B cell (primary cell): ENCODE results near the gene NSD1. TPM values are rescaled to one million over a fixed set of nuclear protein-coding genes. Genes with fewer than 3 reads are reported as not detected.

Source experiments
- ATAC-seq: fragments of 200-7000 bp; cut with Tn5 transposase; one replicate; pipeline ENCODE4 v1.10.0; 2021; ENCODE audit warnings: low read depth, mild to moderate bottlenecking, moderate number of reproducible peaks, moderate library complexity
- CTCF ChIA-PET: fragments of 350-600 bp; sonication (Branson Sonifier 250); formaldehyde crosslinking; loops from one replicate; lab custom pipeline; 2021; ENCODE audit warnings: antibody characterized with exemption, inconsistent platforms; lab: Charles Lee
- POLR2A ChIA-PET: fragments of 350-600 bp; sonication (Branson Sonifier 250); formaldehyde crosslinking; loops from one replicate; lab custom pipeline; 2021; ENCODE audit warnings: antibody characterized with exemption; lab: Charles Lee
- DNase-seq: peaks from one replicate; pipeline ENCODE4 v3.0.0; 2013
- H2AFZ ChIP-seq: 2 replicates; pipeline ENCODE4 v1.6.1; 2012; ENCODE audit warnings: mild to moderate bottlenecking, low read depth, low read length; ENCODE audit not compliant: insufficient read depth, poor library complexity, severe bottlenecking
- H3K27ac ChIP-seq, 2 donors: 1 replicate in 1 of 2; 2 replicates in 1 of 2; pipeline ENCODE4 v1.5.1; 2012 to 2013; ENCODE audit warnings: low read length in 2 of 2, mild to moderate bottlenecking in 2 of 2, moderate library complexity in 1 of 2
- H3K27me3 ChIP-seq, 4 experiments: fragments of 200-600 bp in 1 of 4; sonication (generic) in 1 of 4; replicated peaks in 1 of 4; 1 replicate in 2 of 4; 2 replicates in 2 of 4; pipeline versions ENCODE4 v1.6.1 to v1.7.0; 2013 to 2016; ENCODE audit warnings: low read length in 3 of 4, mild to moderate bottlenecking in 2 of 4, mixed read lengths in 1 of 4, moderate library complexity in 1 of 4; ENCODE audit not compliant: insufficient read depth in 4 of 4, control insufficient read depth in 3 of 4; ENCODE audit errors: control extremely low read depth in 1 of 4
- H3K36me3 ChIP-seq, 2 experiments: replicated peaks in 1 of 2; 1 replicate in 1 of 2; 2 replicates in 1 of 2; pipeline versions ENCODE4 v1.6.1 to v1.7.1; 2013; ENCODE audit warnings: low read length in 1 of 2; ENCODE audit not compliant: insufficient read depth in 2 of 2, control insufficient read depth in 1 of 2; ENCODE audit errors: control extremely low read depth in 1 of 2, extremely low read depth in 1 of 2
- H3K4me1 ChIP-seq, 2 donors: fragments of 200-600 bp in 1 of 2; sonication (generic) in 1 of 2; 1 replicate in 1 of 2; 2 replicates in 1 of 2; pipeline versions ENCODE4 v1.5.1 to v1.6.1; 2013 to 2017; ENCODE audit warnings: low read length in 2 of 2; ENCODE audit not compliant: control insufficient read depth in 2 of 2, insufficient read depth in 2 of 2
- H3K4me2 ChIP-seq: replicated peaks from 2 replicates; pipeline ENCODE3; 2012; ENCODE audit warnings: mild to moderate bottlenecking, low read depth, low read length; ENCODE audit not compliant: poor library complexity, severe bottlenecking
- H3K4me3 ChIP-seq, 5 experiments: fragments of 200-600 bp in 1 of 5; sonication (generic) in 1 of 5; 1 replicate in 3 of 5; 2 replicates in 2 of 5; pipeline versions ENCODE4 v1.5.1 to v1.7.0; 2011 to 2016; ENCODE audit warnings: low read length in 4 of 5, mild to moderate bottlenecking in 4 of 5, low read depth in 2 of 5, control low read depth in 1 of 5, moderate library complexity in 1 of 5; ENCODE audit not compliant: insufficient read depth in 1 of 5; ENCODE audit errors: control extremely low read depth in 1 of 5, extremely low read depth in 1 of 5
- H3K79me2 ChIP-seq: fragments of 200-600 bp; sonication (generic); one replicate; pipeline ENCODE4 v1.6.0; 2016; ENCODE audit warnings: low read length; ENCODE audit not compliant: control insufficient read depth, insufficient read depth
- H3K9ac ChIP-seq: fragments of 200-600 bp; sonication (generic); 2 replicates; pipeline ENCODE4 v1.6.1; 2017; ENCODE audit warnings: mild to moderate bottlenecking, low read length, moderate library complexity
- H3K9me3 ChIP-seq, 3 donors: one replicate each; pipeline versions ENCODE4 v1.6.1 to v1.7.1; 2013; ENCODE audit warnings: low read length in 2 of 3; ENCODE audit not compliant: control insufficient read depth in 2 of 3, insufficient read depth in 1 of 3; ENCODE audit errors: control extremely low read depth in 1 of 3
- H4K20me1 ChIP-seq: 2 replicates; pipeline ENCODE4 v1.6.0; 2012; ENCODE audit warnings: mild to moderate bottlenecking, low read length; ENCODE audit not compliant: insufficient read depth, control insufficient read depth, poor library complexity, severe bottlenecking
- H3K27ac Mint-ChIP-seq: one replicate; pipeline ENCODE4 v1.8.0; 2021; ENCODE audit warnings: mixed read lengths
- H3K27me3 Mint-ChIP-seq: one replicate; pipeline ENCODE4 v1.8.0; 2021; ENCODE audit warnings: mixed read lengths
- H3K4me1 Mint-ChIP-seq: one replicate; pipeline ENCODE4 v1.8.0; 2021; ENCODE audit warnings: mixed read lengths
- H3K4me3 Mint-ChIP-seq: one replicate; pipeline ENCODE4 v1.8.0; 2021; ENCODE audit warnings: mixed read lengths
- H3K9me3 Mint-ChIP-seq: one replicate; pipeline ENCODE4 v1.8.0; 2022; ENCODE audit warnings: mixed read lengths; ENCODE audit not compliant: insufficient read depth
- EZH2 ChIP-seq: IDR thresholded peaks from 2 replicates; pipeline ENCODE4 v1.6.1; 2012; ENCODE audit warnings: borderline replicate concordance, low read depth, mild to moderate bottlenecking, moderate library complexity, low read length; ENCODE audit not compliant: insufficient read depth, poor library complexity, severe bottlenecking
- WGBS: methylation state at CpG from one replicate; pipeline ENCODE4 v1.1.5; 2013; ENCODE audit warnings: missing lambda C conversion rate; ENCODE audit not compliant: insufficient coverage; 5-methylcytosine and 5-hydroxymethylcytosine counted together
- intact Hi-C: fragments of 100-400 bp; cut with micrococcal nuclease; formaldehyde crosslinking; loops from one replicate; pipeline ENCODE4 v1.10.0; 2022
- polyA plus RNA-seq: library from polyadenylated mRNA; depleted of rRNA; stranded (reverse); fragments of >200 nt; gene quantifications from 2 replicates; pipeline ENCODE4 v1.2.3, GENCODE V29; 2012
- total RNA-seq, 2 donors: library from RNA; stranded (reverse); fragments of 120-200 nt in 1 of 2; gene quantifications; 1 replicate in 1 of 2; 2 replicates in 1 of 2; pipeline versions ENCODE4 v1.2.3 to v1.2.4, GENCODE V29; 2013 to 2022
- TF ChIP-seq, protein P1 (sequence below): fragments of 200-600 bp; IDR thresholded peaks from one replicate; pipeline ENCODE4 v1.8.0; 2022; ENCODE audit warnings: antibody characterized with exemption, mild to moderate bottlenecking

The NSD1 gene
- total and polyA plus RNA-seq, 2 donors (not counting 1 experiment from before 2014, with no cell fraction given) = 10.8 to 145 TPM

DNA sequence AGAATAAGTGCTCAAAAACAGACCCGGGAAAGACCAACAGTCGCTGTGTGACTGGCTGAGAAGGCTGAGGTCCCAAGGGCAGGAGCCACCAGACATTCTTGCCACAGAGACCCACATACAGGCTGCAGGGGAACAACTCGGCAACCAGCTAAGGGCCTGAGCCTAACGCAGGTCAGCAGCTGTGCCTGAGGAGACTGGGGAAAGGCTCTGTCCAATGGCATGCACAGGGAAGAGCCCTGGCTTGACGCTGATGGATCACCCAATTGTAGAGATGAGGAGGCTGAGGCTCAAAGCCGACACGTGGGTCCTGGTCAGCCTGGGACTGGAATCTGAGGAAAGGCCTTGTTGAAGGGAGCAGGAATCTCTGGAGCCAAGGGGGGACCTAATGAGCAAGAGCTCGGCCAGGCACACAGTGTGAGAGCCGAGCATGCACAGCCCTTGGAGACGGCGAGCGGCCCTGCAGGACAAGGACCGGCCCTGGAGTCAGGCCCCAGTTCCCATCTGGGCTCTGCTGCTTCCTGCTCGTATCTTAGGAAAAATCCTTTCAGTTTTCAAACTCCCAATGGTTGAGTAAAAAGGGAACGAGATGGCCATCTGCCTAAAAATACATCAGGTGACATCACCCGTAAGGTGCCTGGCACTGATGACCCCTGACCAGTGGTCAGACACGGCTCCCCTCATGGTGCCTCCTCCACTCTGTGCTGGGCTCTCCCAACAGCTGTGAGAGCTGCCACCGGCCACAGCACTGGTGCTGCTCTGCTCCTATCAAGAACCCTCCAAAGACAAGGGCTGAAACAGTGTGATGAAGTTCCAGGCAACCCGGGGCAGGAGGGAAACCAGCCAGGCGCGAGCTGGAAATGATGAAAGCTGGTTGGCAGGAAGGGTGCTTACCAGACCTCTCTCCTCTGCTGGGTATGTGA, 201.5 kb downstream of the NSD1 start:
- Histone ChIP-seq H3K4me3 (no peak overlapping the region), H3K4me1 (peaks cover 16 to 25% of the 10 kb centered on the region in 2 donors), H3K4me2 (no peak overlapping the region), H4K20me1 (peaks cover 40% of the 10 kb centered on the region), H3K79me2 (peaks cover 35% of the 10 kb centered on the region), H3K9ac (no peak overlapping the region), H3K36me3 (peaks cover 0 to 88% of the 10 kb centered on the region in 2 experiments), H2AFZ (no peak overlapping the region), H3K9me3 (no peaks in the 10 kb centered on the region), H3K27ac (no peak overlapping the region), H3K27me3 (no peaks in the 10 kb centered on the region)
- ChIA-PET POLR2A (interaction anchor here (0.6 kb wide), 1 partner anchor 95 kb away, joined by 3 read pairs; no protein-coding TSS in a partner anchor), CTCF (interaction anchor here (1.5 kb wide), 2 partner anchors 17 to 222 kb away, joined by 4 to 5 read pairs; no protein-coding TSS in a partner anchor)
- intact Hi-C loops = no loop called here
- no peak for TF ChIP-seq EZH2
- TF ChIP-seq, protein P1, sequence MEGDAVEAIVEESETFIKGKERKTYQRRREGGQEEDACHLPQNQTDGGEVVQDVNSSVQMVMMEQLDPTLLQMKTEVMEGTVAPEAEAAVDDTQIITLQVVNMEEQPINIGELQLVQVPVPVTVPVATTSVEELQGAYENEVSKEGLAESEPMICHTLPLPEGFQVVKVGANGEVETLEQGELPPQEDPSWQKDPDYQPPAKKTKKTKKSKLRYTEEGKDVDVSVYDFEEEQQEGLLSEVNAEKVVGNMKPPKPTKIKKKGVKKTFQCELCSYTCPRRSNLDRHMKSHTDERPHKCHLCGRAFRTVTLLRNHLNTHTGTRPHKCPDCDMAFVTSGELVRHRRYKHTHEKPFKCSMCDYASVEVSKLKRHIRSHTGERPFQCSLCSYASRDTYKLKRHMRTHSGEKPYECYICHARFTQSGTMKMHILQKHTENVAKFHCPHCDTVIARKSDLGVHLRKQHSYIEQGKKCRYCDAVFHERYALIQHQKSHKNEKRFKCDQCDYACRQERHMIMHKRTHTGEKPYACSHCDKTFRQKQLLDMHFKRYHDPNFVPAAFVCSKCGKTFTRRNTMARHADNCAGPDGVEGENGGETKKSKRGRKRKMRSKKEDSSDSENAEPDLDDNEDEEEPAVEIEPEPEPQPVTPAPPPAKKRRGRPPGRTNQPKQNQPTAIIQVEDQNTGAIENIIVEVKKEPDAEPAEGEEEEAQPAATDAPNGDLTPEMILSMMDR = no peak
- no peak overlapping the region for H3K27ac Mint-ChIP-seq
- H3K4me1 Mint-ChIP-seq = peaks cover 28% of the 10 kb centered on the region
- no peak for ATAC-seq
- no peaks in the 10 kb centered on the region for H3K9me3 Mint-ChIP-seq
- WGBS = 96% methylated on average over 21 of the region's 21 CpGs
- DNase-seq = no peak
- no peak overlapping the region for H3K4me3 Mint-ChIP-seq
- H3K27me3 Mint-ChIP-seq = no peaks in the 10 kb centered on the region

- H3K27me3 ChIP-seq = no peaks in the 10 kb centered on the region
- DNase-seq (no peak), ATAC-seq (no peak)
- no peak for TF ChIP-seq EZH2
- TF ChIP-seq, protein P1 = no peak
- no peak overlapping the region for H3K27ac Mint-ChIP-seq
- H3K4me2 ChIP-seq = no peak overlapping the region
- peaks cover 0 to 87% of the 10 kb centered on the region in 2 experiments for H3K36me3 ChIP-seq
- no peak overlapping the region for H2AFZ ChIP-seq
- ChIA-PET CTCF (interaction anchor here (1.1 to 1.6 kb wide), 4 partner anchors 17 to 224 kb away, joined by 3 to 5 read pairs (median 4); no protein-coding TSS in a partner anchor), POLR2A (no interaction called here)
- H3K9me3 ChIP-seq = no peaks in the 10 kb centered on the region
- peaks cover 15 to 24% of the 10 kb centered on the region in 2 donors for H3K4me1 ChIP-seq
- no peak overlapping the region for H3K9ac ChIP-seq
- 99% methylated on average over 7 of the region's 7 CpGs for WGBS
- H4K20me1 ChIP-seq = peaks cover 42% of the 10 kb centered on the region
- peaks cover 38% of the 10 kb centered on the region for H3K79me2 ChIP-seq
- peaks cover 24% of the 10 kb centered on the region for H3K4me1 Mint-ChIP-seq
- no peak overlapping the region for H3K4me3 Mint-ChIP-seq
- no peak overlapping the region for H3K27ac ChIP-seq
- intact Hi-C loops = no loop called here
- H3K9me3 Mint-ChIP-seq = no peaks in the 10 kb centered on the region
- H3K4me3 ChIP-seq = no peak overlapping the region
- no peaks in the 10 kb centered on the region for H3K27me3 Mint-ChIP-seq
Measured at GRCh38 chr5:177335701-177336065, 202.1 kb downstream of the NSD1 start.
